Adrenal gland (tissue), 12 donors: ENCODE results near the gene GALNT18. TPM values are rescaled to one million over a fixed set of nuclear protein-coding genes. Genes with fewer than 3 reads are reported as not detected.

ENCODE experiments used
- DNase-seq, 7 donors: peaks; one replicate each; pipeline ENCODE4 v3.0.0-alpha.2; 2019 to 2020
- H3K27ac ChIP-seq, 5 donors: fragments of 200-600 bp; sonication (generic) in 4 of 5; 1 replicate in 3 of 5; 2 replicates in 2 of 5; pipeline versions ENCODE4 v1.5.1 to v1.8.0; 2016 to 2020; ENCODE audit warnings: mild to moderate bottlenecking in 1 of 5
- H3K27me3 ChIP-seq: fragments of 200-600 bp; 2 replicates; pipeline ENCODE4 v1.8.0; 2021
- H3K36me3 ChIP-seq, 2 donors: fragments of 200-600 bp; replicated peaks in 1 of 2; 1 replicate in 1 of 2; 2 replicates in 1 of 2; pipeline versions ENCODE4 v1.5.1 to v1.8.0; 2018 to 2022
- H3K4me1 ChIP-seq, 2 donors: fragments of 200-600 bp; replicated peaks in 1 of 2; 1 replicate in 1 of 2; 2 replicates in 1 of 2; pipeline versions ENCODE4 v1.5.1 to v1.8.0; 2018 to 2021
- H3K4me3 ChIP-seq, 4 donors: fragments of 200-600 bp; sonication (generic) in 3 of 4; one replicate each; pipeline ENCODE4 v1.5.1; 2016 to 2018
- H3K9me3 ChIP-seq, 3 donors: fragments of 200-600 bp; sonication (generic) in 1 of 3; replicated peaks in 1 of 3; 1 replicate in 2 of 3; 2 replicates in 1 of 3; pipeline versions ENCODE4 v1.5.1 to v1.8.0; 2016 to 2021
- POLR2A ChIP-seq, 2 donors: fragments of 450-650 bp; IDR thresholded peaks; one replicate each; pipeline ENCODE4 v1.6.1; 2017; ENCODE audit warnings: antibody characterized with exemption in 2 of 2, mild to moderate bottlenecking in 2 of 2, moderate library complexity in 1 of 2
- WGBS, 4 donors: extraction: QIAGEN DNeasy Blood & Tissue Kit in 2 of 4; methylation state at CpG; one replicate each; pipeline versions ENCODE4 v1.1.5 to v1.1.7; 2013 to 2017; 5-methylcytosine and 5-hydroxymethylcytosine counted together
- intact Hi-C, 2 donors: fragments of 100-400 bp; cut with DNase I; formaldehyde crosslinking; loops; one replicate each; pipeline versions ENCODE4 v1.14.1 to v1.15.0; 2022 to 2023
- polyA plus RNA-seq, 3 donors: library from polyadenylated mRNA; stranded (reverse); fragments of 200-250 nt in 2 of 3; fragments of 350-450 nt in 1 of 3; fragmentation: Illumina TruSeq in 1 of 3; extraction: RNeasy Lipid Tissue Mini Kit (QIAGEN cat#74804) in 1 of 3; gene quantifications; one replicate each; pipeline ENCODE4 v1.2.3, GENCODE V29; 2013 to 2014
- total RNA-seq, 9 donors: library from RNA; depleted of rRNA in 4 of 9; stranded (reverse); fragments of >200 nt in 4 of 9; fragments of 120-200 nt in 1 of 9; fragmentation: NEBNext Ultra II Directional in 1 of 9; extraction: Animal tissue kit (Norgen Biotek cat#: 25700) in 1 of 9; gene quantifications; one replicate each; pipeline versions ENCODE4 v1.1.0 to v1.2.4, GENCODE V29; 2013 to 2023
- TF ChIP-seq, protein P1 (sequence below), 6 experiments: fragments of 450-650 bp in 4 of 6; fragments of 200-600 bp in 2 of 6; sonication (generic) in 1 of 6; IDR thresholded peaks; 1 replicate in 5 of 6; 2 replicates in 1 of 6; pipeline versions ENCODE4 v1.5.1 to v1.8.0; 2016 to 2021; ENCODE audit warnings: antibody characterized with exemption in 6 of 6, mild to moderate bottlenecking in 2 of 6, moderate library complexity in 1 of 6
- donor health status: healthy with polysubstance abuse.
- donor health status: Bipolar disorder and iron deficiency.
- donor health status: DM: yes; HTN: yes; CAD: no.
- donor health status: DM: no; HTN: no; CAD: no.
- donor health status: DM: no; HTN: no; CAD: no.
- donor health status: DM: yes; HTN: yes; CAD: no.

GALNT18 gene
- total and polyA plus RNA-seq, 12 donors = 1.4 to 15.1 (median 6.4) TPM

DNA sequence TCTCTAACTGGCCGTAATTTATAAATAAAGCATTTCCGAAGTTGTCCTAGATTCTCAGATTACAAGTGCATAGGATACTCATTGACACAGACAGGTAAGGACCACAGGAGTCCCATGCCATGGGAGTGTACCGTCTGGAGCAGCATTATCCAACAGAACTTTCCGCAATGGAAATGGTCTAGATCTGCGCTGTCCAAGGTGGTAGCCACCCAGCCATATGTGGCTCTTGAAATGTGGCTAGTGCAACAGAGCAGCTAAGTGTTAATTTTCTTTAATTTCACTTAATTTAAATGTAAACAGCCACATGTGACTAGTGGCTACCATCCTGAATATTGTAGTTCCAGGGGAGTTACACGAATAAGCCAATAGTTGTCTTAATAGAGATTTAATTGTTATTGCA, 71.3 kb downstream of the GALNT18 start:
- no peak for DNase-seq
- Histone ChIP-seq H3K27ac (no peak overlapping the region), H3K36me3 (no peaks in the 10 kb centered on the region), H3K4me3 (no peak overlapping the region), H3K27me3 (no peaks in the 10 kb centered on the region), H3K4me1 (no peaks in the 10 kb centered on the region), H3K9me3 (no peaks in the 10 kb centered on the region)
- intact Hi-C loops = no loop called here
- TF ChIP-seq, protein P1, sequence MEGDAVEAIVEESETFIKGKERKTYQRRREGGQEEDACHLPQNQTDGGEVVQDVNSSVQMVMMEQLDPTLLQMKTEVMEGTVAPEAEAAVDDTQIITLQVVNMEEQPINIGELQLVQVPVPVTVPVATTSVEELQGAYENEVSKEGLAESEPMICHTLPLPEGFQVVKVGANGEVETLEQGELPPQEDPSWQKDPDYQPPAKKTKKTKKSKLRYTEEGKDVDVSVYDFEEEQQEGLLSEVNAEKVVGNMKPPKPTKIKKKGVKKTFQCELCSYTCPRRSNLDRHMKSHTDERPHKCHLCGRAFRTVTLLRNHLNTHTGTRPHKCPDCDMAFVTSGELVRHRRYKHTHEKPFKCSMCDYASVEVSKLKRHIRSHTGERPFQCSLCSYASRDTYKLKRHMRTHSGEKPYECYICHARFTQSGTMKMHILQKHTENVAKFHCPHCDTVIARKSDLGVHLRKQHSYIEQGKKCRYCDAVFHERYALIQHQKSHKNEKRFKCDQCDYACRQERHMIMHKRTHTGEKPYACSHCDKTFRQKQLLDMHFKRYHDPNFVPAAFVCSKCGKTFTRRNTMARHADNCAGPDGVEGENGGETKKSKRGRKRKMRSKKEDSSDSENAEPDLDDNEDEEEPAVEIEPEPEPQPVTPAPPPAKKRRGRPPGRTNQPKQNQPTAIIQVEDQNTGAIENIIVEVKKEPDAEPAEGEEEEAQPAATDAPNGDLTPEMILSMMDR (IDR thresholded peaks at IDR 0.05) = no peak
- no peak for TF ChIP-seq POLR2A (IDR thresholded peaks at IDR 0.05)
- WGBS, 4 donors = 89 to 95% (median 92%) methylated on average over 6 of the region's 6 CpGs

DNA sequence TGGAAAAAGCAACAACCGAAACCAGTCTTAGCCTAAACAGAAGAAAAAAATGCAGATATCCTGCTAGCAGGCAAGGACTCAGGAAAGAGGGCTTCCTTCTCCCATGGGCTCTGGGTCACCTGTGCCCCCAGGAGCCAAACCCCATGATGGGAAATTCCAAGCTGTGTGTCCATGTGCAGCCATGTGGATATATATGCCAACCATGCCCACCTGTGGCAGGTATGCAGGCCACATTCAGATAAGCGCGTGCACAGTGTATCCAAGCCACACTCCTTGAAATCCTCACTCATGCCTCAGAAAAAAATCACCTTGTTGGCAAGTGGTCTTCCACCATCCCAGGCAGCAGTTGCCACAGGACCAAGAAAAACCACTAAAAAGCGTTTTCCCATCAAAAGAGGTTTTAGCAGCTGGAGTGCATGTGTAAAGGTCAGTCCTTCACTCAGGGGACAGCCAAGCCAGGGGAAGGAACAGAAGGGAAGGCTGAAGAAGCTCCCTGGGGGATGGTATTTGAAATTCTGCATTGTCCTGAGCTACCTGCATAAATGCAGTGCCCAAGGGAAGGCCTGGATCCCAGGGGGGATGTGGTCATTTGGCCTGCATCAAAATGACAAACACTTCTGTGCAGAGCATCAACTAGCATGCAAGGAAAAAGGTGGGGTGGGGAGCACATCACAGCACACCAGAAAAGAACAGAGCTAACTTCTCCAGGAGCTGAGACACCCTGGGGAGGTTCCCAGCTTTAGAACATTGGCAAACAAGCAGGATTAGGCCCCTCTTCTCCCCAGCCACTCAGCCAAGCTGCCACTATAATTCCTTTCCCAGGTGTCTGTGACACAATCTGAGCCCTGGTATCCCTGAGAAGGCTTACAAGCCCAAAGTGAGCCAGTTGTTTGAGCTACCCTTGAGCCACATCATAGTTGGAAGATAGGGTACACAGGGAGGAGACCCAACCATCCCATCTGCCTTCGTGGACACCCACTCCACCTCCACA, 76.2 kb downstream of the GALNT18 start:
- no peak overlapping the region for H3K27ac ChIP-seq

GRCh38 chr11:11543656-11544055, 78.1 kb downstream of the GALNT18 start:
- no peaks in the 10 kb centered on the region for H3K36me3 ChIP-seq
- no peaks in the 10 kb centered on the region for H3K9me3 ChIP-seq
- intact Hi-C loops = no loop called here
- WGBS, 4 donors = 85 to 94% (median 90%) methylated on average over 3 to 7 of the region's 7 CpGs
- peaks cover 3 to 10% of the 10 kb centered on the region in 2 donors for H3K4me1 ChIP-seq
- peak overlapping the region in 1 of 5 donors; percentile 30 for H3K27ac ChIP-seq
- H3K4me3 ChIP-seq = no peak overlapping the region
- DNase-seq = no peak
- TF ChIP-seq, protein P1 (IDR thresholded peaks at IDR 0.05) = no peak
- TF ChIP-seq POLR2A (IDR thresholded peaks at IDR 0.05) = no peak
- H3K27me3 ChIP-seq = no peaks in the 10 kb centered on the region

More for the DNA sequence above, 76.2 kb downstream of the GALNT18 start:
- TF ChIP-seq, protein P1 (IDR thresholded peaks at IDR 0.05) = no peak
- no peak for TF ChIP-seq POLR2A (IDR thresholded peaks at IDR 0.05)
- 89 to 96% (median 92%) methylated on average over 5 of the region's 5 CpGs for whole genome bisulfite sequencing, 4 donors
- Histone ChIP-seq H3K9me3 (no peaks in the 10 kb centered on the region), H3K4me3 (no peak overlapping the region), H3K27me3 (no peaks in the 10 kb centered on the region), H3K4me1 (no peaks in the 10 kb centered on the region), H3K36me3 (no peaks in the 10 kb centered on the region)
- intact Hi-C loops = no loop called here
- DNase-seq = no peak

GRCh38 chr11:11540157-11540556, 81.6 kb downstream of the GALNT18 start:
- Histone ChIP-seq H3K36me3 (no peaks in the 10 kb centered on the region), H3K4me3 (no peak overlapping the region), H3K27ac (no peak overlapping the region), H3K27me3 (no peaks in the 10 kb centered on the region), H3K4me1 (peaks cover 10 to 32% of the 10 kb centered on the region in 2 donors), H3K9me3 (no peaks in the 10 kb centered on the region)
- 84 to 93% (median 87%) methylated on average over 6 of the region's 6 CpGs for WGBS, 4 donors
- DNase-seq = no peak
- intact Hi-C loops = no loop called here
- TF ChIP-seq, protein P1 (IDR thresholded peaks at IDR 0.05) = no peak
- no peak for TF ChIP-seq POLR2A (IDR thresholded peaks at IDR 0.05)
